GM21515 (cell line): ENCODE data around the gene ITGA3.

ENCODE experiments used
- ATAC-seq: cut with Tn5 transposase; IDR thresholded peaks from one replicate; pipeline ENCODE4 v1.9.1; 2021; ENCODE audit not compliant: unreplicated experiment

The ITGA3 gene

GRCh38 chr17:50066995-50067394 lies 11.1 kb downstream of the ITGA3 start:
- no peak for ATAC-seq

GRCh38 chr17:50067996-50068395 lies 12.1 kb downstream of the ITGA3 start:
- ATAC-seq: no peak

- no peak for ATAC-seq
These were observed 15.2 kb downstream of the ITGA3 start for GRCh38 chr17:50070908-50071680.

- ATAC-seq: no peak
These were observed 15.8 kb downstream of the ITGA3 start for GRCh38 chr17:50071692-50072091.

- ATAC-seq: no peak
These were observed 16.2 kb downstream of the ITGA3 start for GRCh38 chr17:50072130-50072529.

GRCh38 chr17:50072925-50073324 lies 17.0 kb downstream of the ITGA3 start:
- ATAC-seq: no peak

- no peak for ATAC-seq
These were observed 18.3 kb downstream of the ITGA3 start for GRCh38 chr17:50074227-50074626.

- ATAC-seq: no peak
These were observed 19.6 kb downstream of the ITGA3 start for GRCh38 chr17:50075446-50076032.

- ATAC-seq: no peak
These were observed 20.3 kb downstream of the ITGA3 start for GRCh38 chr17:50076221-50076590.

GRCh38 chr17:50076591-50077235 lies 20.8 kb downstream of the ITGA3 start:
- no peak for ATAC-seq

GRCh38 chr17:50078430-50078829 lies 22.5 kb downstream of the ITGA3 start:
- ATAC-seq: no peak

GRCh38 chr17:50079334-50080095 lies 23.6 kb downstream of the ITGA3 start:
- ATAC-seq: no peak

- ATAC-seq: no peak
These were observed 24.2 kb downstream of the ITGA3 start for GRCh38 chr17:50080096-50080480.

GRCh38 chr17:50080827-50081226 lies 24.9 kb downstream of the ITGA3 start:
- ATAC-seq: no peak

GRCh38 chr17:50081757-50082156 lies 25.8 kb downstream of the ITGA3 start:
- ATAC-seq: no peak

GRCh38 chr17:50087246-50087911 lies 31.5 kb downstream of the ITGA3 start:
- ATAC-seq: peak; percentile 63

- no peak for ATAC-seq
These were observed 32.0 kb downstream of the ITGA3 start for GRCh38 chr17:50087912-50088405.

- ATAC-seq: no peak
These were observed 33.3 kb downstream of the ITGA3 start for GRCh38 chr17:50088952-50089825.

GRCh38 chr17:50090071-50090470 lies 34.2 kb downstream of the ITGA3 start:
- ATAC-seq: no peak
